HG03095 (cell line): ENCODE measurements around the gene RNF19B.
A peak's percentile ranks its signal among the peaks of the same experiment; 100 is the strongest.

ENCODE experiments used
- ATAC-seq: cut with Tn5 transposase; IDR thresholded peaks from one replicate; pipeline ENCODE4 v1.9.1; 2021; ENCODE audit warnings: moderate library complexity; ENCODE audit not compliant: unreplicated experiment

RNF19B gene

GRCh38 chr1:32971156-32971555, 6.5 kb upstream of the RNF19B start:
- ATAC-seq = no peak

GRCh38 chr1:32969566-32969965, 5.0 kb upstream of the RNF19B start:
- ATAC-seq = no peak

- no peak for ATAC-seq
Observed at GRCh38 chr1:32967888-32968568, 3.4 kb upstream of the RNF19B start.

GRCh38 chr1:32966900-32967299, 2.3 kb upstream of the RNF19B start:
- no peak for ATAC-seq

GRCh38 chr1:32965251-32965747, 690 bp upstream of the RNF19B start:
- ATAC-seq = no peak

- ATAC-seq = peak; percentile 16
Observed at GRCh38 chr1:32963746-32964460, 706 bp downstream of the RNF19B start.

GRCh38 chr1:32962248-32962896, 2.2 kb downstream of the RNF19B start:
- no peak for ATAC-seq

GRCh38 chr1:32960819-32961355, 3.7 kb downstream of the RNF19B start:
- no peak for ATAC-seq

GRCh38 chr1:32960342-32960741, 4.3 kb downstream of the RNF19B start:
- ATAC-seq = no peak

GRCh38 chr1:32958827-32959226, 5.8 kb downstream of the RNF19B start:
- no peak for ATAC-seq

- no peak for ATAC-seq
Observed at GRCh38 chr1:32957017-32957416, 7.6 kb downstream of the RNF19B start.

- ATAC-seq = no peak
Observed at GRCh38 chr1:32954168-32954567, 10.4 kb downstream of the RNF19B start.

GRCh38 chr1:32953495-32953894, 11.1 kb downstream of the RNF19B start:
- no peak for ATAC-seq

- ATAC-seq = no peak
Observed at GRCh38 chr1:32949519-32949918, 15.1 kb downstream of the RNF19B start.

- no peak for ATAC-seq
Observed at GRCh38 chr1:32948905-32949304, 15.7 kb downstream of the RNF19B start.

- ATAC-seq = no peak
Observed at GRCh38 chr1:32948390-32948722, 16.3 kb downstream of the RNF19B start.

GRCh38 chr1:32947669-32948389, 16.8 kb downstream of the RNF19B start:
- ATAC-seq = no peak

GRCh38 chr1:32946413-32946812, 18.2 kb downstream of the RNF19B start:
- ATAC-seq = no peak

GRCh38 chr1:32944180-32944579, 20.4 kb downstream of the RNF19B start:
- ATAC-seq = no peak

- ATAC-seq = no peak
Observed at GRCh38 chr1:32939655-32940371, 24.8 kb downstream of the RNF19B start.
